ENCODE data around the gene GUCD1. TPM values are rescaled to one million over a fixed set of nuclear protein-coding genes. Genes with fewer than 3 reads are reported as not detected.

The GUCD1 gene
- polyA plus RNA-seq, 12 donors: 41.4 to 78.1 (median 67.6) TPM; not detected in 1

DNA sequence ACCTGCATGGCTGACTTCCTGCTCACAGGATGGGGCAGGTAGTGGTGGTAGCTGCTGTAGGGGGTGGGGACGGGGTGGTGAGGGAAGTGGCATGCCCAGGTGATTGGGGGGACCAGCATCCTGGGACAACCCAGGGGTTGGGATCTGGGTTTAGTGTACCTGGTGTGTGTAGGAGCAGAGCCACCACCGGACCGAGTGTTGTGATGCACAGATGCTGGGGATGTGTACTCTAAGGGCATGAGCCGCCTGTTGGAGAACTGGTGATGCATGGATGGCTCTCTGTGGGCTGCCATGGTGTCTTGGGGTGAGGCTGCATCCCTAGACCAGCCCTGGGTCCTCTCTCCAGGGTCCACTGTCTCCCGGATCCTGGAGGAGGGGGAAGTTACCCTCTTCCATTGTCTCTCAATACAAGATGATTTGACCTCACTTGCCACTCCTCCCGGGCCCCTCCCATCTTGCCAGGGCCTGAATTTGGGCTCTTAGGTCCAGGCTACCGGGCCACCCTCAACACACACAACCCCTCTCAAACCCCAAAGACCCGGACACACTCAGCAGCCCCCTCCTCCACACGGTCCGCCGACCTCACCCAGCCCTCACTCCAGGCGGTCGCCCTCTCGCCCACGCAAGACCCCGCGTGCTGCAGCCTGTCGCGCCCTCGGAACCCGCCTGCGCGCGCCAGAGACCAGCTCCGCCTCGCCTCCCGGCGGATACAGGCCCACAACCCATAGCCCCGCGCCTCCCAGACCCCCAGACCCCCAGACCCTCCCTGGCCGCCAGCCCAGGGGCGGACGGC is 37.3 kb upstream of the GUCD1 start:
- no peak for DNase-seq

DNA sequence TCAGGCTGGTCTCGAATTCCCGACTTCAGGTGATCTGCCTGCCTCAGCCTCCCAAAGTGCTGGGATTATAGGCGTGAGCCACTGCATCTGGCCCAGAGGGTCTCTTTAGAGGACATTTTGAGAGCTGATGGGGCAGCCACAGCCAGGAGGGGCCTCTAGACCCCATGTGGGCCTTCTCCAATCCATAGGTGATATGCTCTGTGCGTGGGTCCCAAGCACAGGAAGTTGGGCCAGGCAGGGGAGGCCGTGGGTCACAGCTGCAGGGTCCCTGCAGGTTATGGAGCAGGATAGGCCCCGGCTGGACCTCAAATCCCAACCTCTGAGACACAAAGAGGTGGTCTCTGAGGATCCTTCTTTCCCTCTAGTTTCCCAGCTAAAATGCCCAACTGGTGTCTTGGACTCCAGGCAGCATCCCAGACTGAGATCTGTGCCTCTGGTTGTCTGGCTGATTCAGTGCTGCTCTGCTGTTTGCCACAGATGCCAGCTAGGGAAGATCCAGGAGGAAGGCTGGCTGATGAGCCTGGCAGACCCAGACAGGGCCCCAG is 36.4 kb upstream of the GUCD1 start:
- DNase-seq: no peak

DNA sequence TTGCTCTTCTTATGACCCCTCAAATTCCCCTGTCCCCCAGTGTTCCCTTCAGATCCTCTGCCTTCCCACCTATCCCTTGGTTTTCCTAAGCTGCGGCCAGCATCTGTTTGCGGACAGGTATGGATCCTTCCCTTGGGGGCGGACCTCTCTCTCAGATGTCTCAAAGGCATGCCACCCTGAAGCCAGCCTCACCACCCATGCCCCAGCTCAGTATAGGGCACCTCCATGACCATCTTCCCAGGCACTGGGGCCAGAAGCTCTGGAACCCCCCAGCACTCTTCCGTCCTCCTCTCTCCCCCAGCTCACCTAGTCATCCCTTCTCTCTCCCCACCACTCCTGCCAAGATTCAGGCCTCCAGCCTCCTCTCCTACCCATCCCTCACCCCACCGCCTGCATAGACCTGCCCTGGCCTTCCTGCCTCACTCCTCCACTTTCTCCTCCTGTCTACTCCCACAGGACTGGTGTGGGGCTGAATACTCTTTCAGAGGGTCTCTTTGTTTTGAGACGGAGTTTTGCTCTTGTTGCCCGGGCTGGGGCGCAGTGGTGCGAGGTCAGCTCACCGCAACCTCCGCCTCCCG is 35.7 kb upstream of the GUCD1 start:
- DNase-seq: no peak

DNA sequence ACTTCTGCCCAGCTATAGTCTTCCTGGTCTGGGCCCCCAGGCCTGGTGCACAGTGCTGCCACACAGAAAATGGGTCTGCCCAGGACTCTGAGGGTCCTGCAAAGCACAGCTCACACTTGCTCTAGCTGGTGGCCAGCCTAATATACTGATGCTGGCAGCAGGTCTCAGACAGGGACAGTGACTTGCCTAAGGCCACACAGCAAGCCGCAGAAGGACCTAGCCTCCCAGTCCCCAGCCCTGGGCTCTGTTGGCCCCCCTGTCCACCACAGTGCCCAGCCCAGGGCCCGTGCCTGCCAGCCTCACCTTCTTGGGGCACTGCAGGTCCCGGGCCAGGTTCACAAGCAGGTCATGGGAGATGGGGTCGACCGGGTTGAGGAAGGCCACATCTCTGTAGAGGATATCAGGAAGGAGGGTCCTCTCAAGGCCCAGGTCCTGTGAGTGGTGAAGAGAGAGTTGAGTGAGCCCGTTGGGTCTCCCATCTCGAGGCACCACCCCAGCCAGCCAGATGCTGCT is 34.6 kb upstream of the GUCD1 start:
- DNase-seq: no peak

DNA sequence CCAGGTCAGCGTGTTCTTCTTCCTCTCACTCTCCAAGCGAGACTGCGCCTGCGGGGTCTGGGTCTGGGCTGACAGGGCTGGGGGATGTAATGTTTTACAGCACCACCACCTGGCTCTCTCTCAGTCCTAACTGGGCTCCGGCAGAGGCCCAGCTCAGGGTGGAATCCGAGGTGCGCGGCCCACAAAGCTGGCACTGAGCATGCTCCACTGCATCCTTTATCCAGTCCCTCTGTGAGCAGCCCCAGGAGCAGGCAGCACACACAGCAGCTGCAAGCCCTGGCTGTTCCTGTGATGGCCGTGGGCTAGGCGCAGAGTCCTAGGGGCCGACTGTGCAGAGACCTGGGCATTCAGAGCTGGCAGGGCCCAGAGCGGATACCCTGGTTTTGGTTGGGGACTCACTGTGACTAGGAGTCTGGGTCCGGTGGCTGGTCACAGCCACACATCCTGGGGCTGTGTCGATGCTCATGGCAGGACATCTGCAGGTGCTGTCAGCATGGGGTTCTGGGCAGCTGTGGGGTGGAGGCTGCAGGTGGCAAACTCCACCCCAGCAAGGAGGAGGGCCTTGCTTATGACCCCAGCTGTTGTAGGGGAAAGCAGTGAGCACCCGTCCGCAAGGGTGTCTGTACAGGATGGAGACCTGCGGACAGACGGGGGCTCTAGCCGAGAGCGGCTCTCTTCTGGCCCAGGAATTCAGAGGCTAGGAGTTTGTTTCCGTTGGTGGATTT is 34.0 kb upstream of the GUCD1 start:
- no peak for DNase-seq

DNA sequence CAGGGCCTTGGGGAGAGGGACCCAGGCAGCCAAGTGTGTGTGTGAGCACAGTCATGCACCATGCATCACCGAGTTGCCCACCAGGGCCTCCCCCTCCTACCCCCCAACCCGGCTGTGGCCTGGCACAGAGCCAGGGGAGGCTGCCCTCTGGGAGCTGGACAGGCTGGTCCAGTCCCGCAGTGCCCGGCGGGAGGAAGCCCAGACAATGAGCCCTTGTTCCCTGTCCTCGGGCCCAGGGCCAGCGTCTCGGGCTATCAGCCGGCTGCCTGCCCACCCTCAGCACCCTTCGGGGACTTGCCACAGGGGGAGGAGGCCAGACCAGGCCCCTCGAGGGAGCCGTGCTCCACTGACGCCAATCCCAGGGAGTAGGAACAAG is 33.4 kb upstream of the GUCD1 start:
- no peak for DNase-seq

DNA sequence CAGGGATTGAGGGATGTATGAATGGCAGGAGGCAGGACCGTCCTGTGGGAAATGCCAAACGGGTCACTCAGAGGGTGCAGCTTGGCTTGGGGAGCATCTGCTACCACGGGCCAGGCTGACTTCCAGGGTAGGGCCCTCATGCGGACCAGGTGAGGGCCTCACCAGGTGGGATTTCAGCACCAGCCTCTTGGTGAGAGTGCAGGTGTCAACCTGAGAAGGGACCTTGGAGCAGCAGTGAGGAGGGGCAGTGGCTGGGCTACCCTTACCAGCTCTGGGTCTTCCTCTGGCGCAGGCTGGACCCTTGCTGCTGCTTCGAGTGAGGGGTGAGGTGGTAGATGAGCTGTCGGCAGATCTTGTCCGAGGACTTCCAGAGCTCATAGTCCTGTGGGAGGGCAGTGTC is 33.0 kb upstream of the GUCD1 start:
- DNase-seq: no peak

DNA sequence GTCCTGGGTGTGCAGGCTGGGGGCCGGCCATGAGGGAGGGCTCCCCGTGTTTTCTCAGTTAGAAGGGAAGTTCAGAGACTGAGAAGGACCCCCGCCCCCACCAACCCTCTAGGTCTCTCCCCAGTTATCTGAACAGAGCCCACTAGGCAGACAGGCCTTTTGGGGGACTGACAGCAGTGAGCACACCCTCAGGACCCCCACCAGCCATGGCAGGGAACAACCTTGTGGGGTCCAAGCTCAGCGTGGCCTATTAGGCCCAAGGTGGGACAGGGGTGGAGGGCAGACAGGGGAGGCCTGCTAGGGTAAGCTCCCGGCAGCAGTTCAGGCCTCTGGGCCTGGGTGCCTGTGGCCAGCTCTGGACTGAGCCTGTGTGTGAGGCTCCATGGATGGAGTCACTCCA is 32.3 kb upstream of the GUCD1 start:
- DNase-seq: no peak

DNA sequence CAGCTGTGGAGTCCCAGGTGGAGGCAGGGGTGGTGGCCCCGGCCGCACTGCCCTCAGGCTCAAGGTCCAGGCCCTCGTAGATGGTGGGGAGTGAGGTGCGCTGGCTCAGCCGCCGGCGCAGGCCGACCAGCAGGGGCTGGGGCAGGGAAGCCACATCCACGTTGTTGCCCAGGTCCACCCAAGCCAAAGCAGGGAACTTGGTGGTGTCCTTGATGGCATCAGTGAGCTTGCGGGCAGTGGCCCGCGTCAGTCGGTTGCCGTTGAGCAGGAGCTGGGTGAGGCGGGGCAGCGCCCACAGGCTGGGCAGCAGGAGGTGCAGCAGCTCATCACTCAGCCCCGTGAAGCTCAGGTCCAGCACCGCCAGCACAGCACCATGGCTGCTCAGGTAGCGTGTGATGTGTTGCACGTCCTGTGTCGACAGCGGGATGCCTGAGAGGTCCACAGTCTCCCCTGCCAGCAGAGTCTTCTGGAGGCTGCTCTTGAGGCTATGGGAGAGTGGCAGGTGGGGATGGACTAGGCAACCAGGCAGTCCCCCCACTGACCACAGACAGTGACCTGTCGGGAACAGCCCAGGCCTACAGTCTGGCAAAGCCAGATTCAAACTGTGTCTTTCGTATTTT is 31.1 kb upstream of the GUCD1 start:
- DNase-seq: no peak

DNA sequence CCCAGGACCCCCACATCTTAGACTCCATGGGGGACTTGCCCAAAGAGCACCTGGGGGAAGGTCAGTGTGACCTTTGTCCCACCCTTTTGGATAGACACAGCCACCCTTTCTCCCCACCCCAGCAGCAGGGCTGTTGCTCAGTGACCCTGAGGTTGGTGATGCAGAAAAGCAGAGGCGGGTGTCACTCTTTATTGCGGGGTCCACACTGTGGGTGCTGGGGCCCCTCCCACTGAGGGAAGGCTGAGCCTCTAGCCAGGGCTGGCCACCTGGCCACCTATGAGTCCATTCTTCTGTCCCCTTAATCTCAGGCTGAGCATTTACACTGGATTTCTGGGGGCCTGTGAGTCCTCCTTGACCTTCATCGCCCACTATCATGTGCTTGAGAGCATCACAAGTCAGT is 30.5 kb upstream of the GUCD1 start:
- DNase-seq: no peak

DNA sequence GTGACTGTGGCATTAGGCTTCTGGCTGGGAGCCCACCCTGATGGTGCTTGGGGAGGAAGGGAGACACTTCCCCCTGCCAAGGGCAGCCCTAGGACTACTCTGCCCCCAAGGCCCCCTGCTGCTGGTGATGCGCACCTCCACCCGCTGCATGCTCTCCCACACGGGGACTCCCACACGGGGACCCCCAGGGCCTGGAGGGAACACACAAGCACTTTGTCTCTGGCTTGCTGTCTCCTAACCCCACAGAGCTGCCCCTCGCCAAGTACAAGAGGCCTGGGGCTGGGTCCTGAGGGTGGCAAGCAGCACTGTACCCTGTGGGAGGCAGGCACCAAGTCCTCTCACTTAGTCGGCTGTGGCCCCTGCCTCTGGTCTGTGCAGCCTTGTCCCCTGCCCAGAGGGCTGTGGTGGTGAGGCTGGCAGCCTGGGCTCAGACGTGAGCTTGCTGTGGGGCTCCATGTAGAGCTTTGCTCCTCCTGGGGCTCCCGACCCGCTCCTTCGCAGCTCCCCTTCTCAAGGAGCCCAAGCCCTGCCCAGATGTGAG is 30.0 kb upstream of the GUCD1 start:
- DNase-seq: no peak

DNA sequence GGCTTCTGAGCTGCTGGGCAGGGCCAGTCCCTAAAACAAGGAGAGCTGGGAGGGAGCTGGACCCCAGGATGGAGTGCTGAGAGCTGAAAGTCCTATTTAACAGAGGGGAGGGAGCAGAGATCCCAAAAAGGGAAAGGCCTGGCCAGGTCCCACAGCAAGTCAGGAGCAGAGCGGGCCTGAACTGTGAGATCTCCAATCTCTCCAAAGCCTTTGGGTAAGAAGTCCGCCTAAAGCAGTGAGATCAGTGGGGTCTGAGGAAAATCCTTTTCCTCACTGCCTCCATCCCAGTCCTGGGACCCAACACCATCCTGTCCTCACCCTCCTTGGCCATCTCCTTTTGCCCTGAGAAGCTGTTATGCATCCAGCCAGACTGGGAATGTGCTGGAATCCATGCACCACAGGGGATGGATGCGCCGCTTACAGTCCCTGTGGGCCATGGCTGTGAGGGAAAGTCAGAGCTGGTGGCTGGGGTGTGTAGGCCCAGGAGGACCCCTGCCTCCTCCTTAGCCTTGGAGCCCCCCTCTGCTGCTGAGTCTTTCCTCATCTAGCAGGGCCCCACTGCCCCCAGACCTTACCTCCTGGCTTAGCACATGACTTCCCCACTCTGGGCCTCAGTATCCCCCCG is 29.3 kb upstream of the GUCD1 start:
- no peak for DNase-seq

DNA sequence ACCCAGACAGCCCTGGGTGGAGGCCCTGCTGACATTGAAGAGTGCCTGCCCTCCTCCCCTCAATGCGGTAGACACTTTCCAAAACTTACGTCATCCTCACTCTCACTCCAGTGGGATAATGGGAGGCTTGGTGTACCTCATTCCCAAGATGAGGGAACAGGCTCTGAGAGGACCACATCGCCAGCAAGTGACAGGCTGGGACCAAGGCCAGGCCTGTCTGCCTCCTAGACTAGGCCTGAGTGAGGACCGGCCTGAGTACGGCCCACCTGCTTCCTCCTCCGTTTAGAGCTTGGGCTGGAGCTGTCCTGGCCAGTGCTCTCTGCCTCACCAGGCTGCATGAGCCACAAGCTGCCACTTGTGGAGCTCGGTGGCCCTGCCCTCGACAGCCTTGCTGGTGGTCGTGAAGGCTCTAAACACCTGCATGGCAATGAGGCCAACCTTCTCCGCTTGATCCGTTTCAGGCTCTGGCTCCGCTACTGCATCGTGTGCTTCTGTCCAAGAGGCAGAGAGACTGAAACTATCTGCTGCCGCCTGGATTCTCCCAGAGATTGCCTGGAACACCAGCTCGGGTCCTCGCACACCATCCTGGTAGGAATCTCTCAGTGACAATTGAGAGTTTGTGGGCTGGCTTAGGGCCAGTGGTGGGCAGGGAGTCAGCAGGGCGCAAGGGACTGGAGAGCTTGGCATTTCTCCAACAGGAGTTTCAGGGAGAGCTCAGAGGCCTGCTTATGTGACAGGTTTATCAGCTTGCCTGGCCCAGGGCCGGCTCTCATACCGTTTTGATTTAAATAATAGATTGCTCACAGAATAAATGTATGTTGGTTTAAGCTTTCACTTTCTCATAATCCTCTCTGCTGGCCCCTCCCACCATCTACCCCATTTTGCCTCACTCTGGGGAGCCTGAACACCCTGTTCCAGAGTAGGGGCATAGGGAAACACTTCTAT is 28.6 kb upstream of the GUCD1 start:
- DNase-seq: no peak

DNA sequence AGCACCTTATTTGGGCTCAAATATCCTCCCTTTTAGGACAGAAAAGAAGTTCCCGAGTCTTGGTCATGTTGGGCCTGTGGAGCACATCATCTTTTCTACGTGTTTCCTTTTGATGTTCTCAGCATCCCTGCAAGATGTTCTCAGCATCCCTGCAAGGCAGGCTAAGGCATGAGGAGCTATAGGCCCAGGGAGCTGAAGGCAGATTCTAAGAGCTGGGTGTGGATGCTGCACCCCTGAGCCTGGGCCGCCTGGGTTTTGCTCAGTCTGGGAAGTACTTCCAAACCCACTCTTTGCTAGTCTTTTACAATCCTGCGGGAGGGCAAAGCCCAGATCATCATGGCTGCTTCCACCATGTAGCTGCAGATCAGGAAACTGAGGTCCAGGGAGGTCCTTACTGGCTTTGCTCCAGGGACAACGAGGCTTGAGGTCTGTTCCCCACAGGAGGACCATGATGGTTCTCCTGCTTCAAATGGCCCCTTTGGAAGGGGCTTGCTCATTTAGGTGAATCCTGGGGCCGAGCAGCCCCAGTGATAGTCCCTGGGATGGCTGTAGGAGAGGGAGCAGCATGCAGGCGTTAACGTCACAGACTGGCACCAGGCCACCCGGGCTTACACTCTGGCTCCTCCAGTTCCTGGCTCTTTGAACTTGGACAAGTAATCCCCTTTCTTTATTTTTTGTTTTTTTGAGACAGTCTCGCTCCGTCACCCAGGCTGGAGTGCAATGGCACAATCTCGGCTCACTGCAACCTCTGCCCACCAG is 27.3 kb upstream of the GUCD1 start:
- no peak for DNase-seq

DNA sequence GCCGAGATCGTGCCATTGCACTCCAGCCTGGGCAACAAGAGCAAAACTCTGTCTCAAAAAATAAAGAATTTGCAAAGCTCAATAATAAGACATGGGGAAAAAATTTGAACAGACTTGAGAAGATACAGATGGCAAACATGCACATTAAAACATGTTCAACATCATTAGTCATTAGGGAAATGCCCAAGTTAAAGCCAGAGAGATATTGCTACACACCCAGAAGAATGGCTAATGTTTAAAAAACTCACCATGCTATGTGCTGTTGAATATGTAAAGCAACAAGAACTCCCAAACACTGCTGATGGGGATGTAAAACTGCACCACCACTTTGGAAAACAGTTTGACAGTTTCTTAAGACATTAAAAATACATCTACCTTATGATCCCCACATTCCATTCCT is 25.3 kb upstream of the GUCD1 start:
- no peak for DNase-seq

DNA sequence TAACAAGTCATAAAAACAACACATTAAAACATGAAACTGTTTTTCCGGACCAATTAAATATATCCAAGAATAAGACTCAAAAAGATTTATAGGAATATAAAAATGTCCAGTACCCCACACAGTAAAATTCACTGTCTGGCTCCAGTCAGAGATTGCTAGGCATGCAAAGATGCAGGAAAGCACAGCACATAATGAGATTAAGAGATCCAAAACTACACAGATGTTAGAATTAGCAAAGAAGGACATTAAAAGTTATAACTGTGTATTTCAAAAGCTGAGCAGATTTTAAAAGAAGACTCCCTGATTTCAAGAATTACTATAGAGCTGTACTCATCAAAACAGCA is 24.3 kb upstream of the GUCD1 start:
- DNase-seq: no peak

DNA sequence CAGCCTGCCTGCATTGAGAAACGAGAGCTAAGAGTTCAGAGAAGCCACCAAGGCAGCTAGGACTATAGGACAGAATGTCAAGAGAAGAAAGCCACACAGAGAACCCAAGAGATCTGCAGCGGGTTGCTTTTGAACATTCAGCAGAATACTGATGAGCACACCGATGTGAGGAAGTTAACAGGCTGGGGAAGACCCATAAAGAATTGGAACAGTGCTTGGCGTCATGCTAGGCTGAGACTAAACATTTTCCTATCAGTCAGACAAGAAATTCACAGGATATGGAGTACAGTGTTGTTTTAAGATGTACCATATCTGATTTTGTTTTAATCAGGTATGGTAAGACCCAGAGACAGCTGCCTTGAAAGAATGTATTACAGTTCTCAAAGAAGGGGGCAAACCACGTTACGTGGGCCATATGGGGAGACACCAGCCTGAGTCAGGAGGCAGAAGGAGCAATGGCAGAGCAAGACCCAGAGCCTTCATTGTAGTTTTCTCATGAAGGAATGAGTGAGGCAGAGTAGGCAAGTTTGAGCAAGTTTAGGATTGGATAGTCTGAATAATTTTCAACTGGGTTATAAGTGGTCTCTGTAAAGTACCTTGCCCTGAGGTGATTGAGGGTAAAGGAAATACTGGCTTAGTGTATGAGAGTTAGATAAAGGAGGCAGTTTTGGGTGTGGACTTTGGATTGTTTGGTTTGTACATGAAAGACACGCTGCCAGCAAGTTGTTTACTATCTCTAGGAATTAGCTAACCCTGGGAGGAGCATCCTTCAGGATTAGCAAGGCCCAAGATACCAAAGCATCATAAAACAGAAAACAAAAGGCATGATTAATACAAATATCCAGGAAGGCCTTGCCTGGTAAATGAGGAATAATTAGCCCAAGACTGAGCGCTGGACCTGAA is 23.7 kb upstream of the GUCD1 start:
- DNase-seq: no peak

DNA sequence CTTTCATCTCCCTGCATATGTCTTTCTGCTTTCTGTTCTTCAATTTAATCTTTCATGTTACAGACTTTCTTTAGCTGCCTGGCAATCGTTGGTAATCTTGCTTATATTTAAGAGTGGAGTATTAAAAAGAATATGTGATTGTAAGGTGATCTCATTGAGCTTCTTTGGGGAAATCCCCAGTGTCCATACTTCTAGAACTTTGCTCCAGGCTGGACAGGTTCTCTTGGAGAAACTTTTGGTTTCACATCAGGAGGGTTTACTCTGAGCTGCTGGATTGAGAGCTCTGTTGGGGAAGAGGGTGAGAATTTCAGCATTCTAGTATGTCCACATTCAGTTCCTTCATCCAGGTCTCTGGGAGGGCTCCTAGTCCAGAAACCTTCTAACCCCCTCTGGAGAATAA is 21.8 kb upstream of the GUCD1 start:
- no peak for DNase-seq

DNA sequence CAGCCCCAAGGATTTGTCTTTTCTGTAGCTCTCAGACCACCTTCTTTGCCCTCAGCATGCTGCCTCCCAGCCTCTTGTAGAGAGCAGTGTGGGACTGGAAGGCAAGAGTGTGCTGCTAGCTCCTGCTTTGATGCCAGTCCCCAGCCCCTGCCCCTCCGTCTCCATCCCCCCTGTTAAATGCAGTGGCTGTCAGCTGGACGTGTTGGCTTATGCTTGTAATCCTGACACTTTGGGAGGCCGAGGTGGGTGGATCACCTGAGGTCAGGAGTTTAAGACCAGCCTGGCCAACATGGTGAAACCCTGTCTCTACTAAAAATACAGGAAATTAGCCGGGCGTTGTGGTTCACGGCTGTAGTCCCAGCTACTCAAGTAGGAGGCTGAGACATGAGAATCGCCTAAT is 16.3 kb upstream of the GUCD1 start:
- no peak for DNase-seq

Data from muscle of arm (tissue), 12 donors.